HG03135 (cell line): ENCODE data around the gene SLC17A1.

Experiments
- ATAC-seq: cut with Tn5 transposase; IDR thresholded peaks from one replicate; pipeline ENCODE4 v1.9.1; 2021; ENCODE audit warnings: mild to moderate bottlenecking, moderate library complexity; ENCODE audit not compliant: unreplicated experiment

The SLC17A1 gene, protein sequence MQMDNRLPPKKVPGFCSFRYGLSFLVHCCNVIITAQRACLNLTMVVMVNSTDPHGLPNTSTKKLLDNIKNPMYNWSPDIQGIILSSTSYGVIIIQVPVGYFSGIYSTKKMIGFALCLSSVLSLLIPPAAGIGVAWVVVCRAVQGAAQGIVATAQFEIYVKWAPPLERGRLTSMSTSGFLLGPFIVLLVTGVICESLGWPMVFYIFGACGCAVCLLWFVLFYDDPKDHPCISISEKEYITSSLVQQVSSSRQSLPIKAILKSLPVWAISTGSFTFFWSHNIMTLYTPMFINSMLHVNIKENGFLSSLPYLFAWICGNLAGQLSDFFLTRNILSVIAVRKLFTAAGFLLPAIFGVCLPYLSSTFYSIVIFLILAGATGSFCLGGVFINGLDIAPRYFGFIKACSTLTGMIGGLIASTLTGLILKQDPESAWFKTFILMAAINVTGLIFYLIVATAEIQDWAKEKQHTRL

DNA sequence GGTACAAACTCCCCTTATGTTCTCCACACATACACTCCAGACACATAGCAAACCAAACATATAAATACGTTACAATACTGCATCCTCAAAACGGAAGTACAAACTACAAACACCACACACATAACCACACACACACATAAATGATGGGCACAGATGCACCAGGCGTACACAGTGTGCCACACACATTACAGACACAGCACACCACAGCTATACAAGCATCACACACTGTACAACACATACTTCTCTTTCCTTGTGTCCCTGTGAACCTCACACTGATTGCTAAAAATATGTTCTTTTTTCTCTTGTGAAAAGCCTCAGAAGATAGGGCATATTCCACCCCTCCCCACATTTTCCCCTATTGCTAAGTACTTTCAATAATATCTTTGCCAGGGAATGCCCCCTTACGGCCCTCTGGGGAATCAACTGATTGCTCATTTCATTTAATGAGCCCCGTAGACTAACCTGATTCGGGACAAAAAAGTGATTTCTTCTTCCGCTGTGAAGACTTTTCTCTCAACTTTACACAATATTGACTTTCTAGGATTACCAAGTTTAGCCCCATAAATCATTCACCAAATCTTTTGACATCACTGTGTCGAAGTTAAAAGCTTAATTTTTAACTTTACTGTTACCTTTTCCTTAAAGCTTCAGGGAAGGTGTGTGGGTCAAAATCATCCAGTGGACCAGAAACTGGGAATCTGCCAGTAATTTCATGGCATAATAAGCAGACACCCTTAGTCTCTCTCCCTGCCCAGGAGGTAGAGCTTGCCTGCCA is at the start of gene SLC17A1:
TSS of gene SLC17A1 (minus strand) at position 521 of the 775 bp plus-strand sequence. CDS start 1,495 bp downstream, outside the sequence.
- no peak for ATAC-seq

DNA sequence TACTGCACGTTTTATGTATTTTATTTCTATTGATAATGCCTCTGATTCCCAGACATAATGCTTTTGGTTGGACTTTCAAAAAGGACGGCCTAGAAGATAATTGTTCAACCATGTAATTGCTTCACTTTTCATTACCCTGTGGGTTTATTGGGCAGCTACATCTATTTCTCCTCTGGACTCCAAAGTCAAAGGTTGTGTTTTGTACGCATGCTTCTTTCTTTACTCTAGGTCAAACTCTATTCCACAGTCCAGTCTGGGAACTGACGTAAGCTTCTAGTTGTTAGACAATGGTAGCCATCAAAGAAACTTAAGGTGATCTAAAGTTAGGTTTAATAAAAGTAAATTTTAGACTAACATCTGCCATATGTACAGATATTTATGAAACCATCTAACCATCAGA is 48.7 kb upstream of the SLC17A1 start:
- no peak for ATAC-seq

DNA sequence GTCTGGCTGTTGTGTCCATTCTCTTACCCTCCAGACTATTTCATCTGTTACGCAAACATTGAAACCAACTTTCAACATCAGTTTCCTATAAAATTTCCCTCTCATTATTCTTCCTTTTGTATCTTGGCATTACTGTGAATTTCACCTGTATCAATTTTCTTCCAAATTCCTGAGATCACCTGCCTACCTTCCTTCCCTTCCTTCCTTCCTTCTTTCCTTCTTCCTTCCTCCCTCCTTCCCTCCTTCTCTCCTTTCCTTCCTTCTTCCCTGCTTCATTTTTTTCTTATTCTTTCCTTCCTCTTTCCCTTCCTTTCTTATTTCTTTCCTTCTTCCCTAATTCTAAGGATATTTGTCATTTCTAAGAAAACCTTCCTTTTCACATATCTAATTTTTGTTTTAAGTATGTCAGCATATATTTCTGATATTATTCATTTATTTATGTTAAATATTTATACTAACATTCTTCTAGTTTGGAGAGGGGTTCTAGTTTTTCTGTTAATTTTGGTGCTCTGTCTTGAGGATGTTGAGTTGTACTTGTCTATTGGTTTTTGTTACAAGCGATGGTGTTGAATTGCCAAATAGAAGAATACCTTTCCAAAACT is 47.0 kb upstream of the SLC17A1 start:
- no peak for ATAC-seq

DNA sequence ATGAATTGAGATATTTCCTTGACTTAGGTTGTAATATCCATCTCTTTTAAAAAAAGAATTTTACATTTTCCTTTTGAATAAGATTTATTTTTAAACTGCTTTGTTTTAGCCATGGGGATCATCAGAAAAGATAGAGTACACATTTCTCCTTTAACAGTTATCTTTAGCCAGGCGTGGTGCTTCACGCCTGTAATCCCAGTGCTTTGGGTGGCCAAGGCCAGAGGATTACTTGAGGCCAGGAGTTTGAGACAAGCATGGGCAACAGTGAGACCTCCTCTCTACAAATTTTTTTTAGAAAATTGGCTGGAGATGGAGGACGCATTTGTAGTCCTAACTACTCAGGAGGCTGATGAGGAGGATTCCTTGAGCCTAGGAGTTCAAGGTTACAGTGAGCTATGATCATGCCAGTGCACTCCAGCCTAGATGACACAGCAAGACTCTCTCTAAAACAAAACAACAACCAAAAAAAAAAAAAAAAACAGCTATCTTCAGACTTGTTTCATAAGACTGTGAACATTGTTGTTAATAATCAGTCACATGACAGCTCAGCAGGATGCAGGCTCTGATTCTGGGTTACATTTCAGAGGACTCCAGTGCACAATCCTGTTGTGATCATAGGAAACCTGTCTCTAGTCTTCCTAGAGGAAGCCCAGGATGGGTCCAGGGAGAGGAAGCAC is 44.2 kb upstream of the SLC17A1 start:
- ATAC-seq: no peak

DNA sequence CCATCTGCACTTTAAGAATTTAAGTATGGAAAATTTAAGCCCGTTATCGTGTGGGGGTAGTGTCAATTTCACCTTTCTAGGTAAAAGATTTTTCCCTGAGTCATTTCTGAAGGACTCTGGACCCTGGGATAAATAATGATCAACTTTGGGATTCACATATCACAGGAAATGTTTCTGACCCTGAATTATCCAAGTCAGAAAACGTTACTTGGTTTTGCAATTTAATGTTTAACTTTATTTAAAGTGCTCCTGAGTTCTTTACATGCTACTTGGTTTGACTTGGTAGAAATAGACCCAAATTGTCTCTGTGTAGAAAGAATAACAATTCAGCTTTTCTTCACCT is 43.7 kb upstream of the SLC17A1 start:
- ATAC-seq: no peak

DNA sequence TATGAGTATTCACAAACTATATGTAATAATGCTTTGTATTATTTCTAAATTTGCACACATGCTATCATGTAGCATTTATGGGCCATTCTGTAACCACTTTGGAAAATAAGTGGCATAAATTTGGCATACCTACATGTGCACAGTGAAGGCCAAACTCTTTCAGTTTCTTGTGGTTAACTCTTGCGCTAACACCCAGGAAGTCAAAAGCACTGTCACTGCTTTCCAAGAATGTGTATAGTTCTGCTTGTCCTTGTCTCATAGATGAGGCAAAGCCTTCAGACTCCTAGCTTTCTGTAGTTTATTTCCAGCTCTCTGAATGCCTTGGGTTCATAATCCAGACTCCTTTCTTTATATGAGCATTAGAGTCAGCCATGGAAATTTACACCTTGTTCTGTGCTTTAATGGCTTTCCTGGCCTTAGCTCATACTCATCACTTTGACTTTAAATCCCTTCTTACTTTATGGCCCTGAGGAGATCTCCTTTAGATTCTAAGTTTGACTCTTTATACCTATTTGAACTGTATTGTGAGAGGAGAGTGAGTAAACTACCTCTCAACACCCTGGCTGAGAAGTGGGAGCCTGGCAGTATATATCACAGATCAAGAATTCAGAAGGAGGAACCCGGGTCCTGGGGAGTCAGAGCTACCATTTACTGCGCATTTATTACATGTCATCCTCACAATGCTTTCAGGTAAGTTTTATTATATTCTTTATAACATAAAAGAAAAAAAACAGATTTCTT is 43.1 kb upstream of the SLC17A1 start:
- no peak for ATAC-seq

DNA sequence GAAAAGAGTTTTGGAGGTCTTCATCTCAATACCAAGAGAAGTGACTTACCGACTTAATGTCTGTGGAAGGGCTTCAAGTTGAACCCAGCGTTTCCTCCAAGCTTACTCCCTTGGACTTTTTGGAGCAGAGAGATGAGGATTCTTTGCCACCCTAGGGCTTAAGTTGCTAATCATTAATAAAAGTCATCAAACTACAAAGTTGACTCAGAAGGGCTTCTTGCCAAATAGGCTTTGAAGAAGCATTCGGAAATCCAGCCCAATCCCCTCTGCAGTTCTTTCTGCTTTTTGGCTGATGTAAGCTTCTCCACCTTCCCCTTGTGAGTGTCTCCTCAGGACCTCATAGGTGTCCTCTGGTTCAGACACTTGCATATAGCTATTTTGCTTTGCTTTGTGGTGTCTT is 42.3 kb upstream of the SLC17A1 start, which contains the start of gene SLC17A3:
TSS of gene SLC17A3 (minus strand) at position 126 of the 400 bp plus-strand sequence. CDS start 5,856 bp downstream, outside the sequence.
- no peak for ATAC-seq

DNA sequence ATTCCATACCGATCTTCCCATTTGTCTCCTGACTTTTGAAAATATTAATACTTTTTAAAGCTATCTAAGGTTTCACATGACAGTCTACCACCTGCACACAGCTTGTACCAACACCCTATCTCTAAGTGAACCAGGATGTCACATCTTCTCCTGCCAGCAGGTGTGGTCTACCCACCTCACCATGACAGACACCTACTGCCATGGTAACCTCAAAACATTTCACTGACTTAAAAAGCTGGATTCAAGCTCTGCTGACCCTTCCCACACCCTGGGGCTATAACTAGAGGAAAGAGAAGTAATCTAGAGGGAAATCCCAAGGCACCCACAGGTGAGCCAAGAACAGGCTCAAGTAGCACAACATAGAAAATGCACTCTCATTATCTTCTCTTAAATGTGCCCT is 41.0 kb upstream of the SLC17A1 start:
- no peak for ATAC-seq

DNA sequence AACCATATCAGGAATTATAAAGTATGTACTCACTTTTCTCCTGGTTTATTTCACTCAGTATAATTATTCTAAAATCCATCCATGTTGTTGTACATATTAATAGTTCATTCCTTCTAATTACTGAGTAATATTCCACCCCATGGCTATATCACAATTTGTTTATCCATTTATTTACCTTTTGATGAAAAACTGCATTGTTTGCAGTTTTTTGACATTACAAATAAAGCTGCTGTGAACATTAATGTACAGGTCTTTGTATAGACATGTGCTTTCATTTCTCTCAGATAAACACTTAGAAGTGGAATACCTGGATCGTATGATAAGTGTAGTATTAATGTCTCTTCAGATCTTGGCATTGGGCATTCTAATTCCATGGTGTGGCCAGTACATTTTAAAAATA is 38.0 kb upstream of the SLC17A1 start:
- ATAC-seq: no peak

DNA sequence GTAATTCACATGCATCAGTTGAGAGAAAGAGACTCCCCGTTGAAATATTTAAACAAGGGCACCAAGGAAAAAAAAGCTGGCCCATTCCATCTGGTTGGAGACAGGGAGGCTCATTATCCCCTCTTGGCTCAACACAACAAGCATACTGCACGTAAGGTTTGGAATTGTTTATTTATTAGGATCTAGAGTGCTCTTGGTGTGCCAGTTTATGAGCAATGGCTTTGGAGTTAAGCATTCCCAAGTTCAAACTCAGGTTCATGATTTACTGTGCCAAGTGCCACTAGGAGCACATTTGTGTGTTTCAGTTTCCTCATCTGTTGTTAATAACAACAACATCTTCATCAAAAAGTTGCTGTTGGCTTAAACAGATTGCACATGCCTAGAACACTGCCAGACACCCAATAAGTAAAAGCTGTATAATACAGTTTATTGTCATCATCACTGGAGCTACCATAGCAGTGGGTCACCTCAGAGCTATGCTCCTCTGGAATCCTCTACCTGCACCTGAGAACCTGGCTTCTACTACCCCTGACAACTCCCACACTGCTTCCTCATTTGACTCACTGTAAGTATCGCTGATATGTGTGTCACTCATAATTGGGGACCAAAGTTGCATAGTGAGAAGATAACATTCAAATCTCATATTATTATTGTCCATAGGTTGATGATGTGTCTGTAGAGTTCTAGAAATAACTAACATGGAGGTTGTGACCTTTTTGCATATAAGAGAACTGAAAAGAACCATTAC is 36.8 kb upstream of the SLC17A1 start:
- no peak for ATAC-seq

DNA sequence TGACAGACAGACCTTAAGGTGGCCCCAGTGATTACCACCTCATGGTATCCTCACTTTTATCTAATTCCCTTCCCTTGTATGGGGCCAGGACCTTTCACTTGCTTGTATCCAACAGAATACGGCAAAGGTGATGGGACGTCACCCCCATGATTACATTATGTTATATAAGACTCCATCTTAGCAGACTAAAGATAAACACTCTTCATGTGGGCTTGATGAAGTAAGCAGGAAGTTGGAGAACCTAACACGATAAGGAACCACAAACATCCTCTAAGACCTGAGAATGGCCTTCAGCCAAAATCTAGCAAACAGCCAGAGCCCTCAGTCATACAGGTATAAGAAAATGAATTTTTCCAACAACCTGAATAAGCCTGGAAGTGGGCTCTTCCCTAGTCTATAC is 34.2 kb upstream of the SLC17A1 start:
- no peak for ATAC-seq

DNA sequence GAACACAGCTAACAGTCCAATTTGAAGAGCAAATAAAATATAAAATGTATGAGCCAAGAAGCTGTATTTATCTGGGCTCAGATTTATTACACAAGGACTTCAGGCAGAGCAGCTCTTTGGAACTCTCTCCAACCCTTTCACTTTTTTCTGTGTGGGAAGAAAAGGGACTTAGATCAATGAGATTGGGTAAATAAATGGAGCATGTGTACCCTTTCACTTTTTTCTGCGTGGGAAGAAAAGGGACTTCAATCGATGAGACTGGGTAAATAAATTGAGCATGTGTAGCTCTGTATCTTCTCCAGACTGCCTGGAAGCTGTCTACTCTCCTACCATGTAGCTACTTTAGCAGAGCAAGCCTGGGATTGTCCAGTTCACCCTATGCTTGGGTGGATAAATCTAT is 31.5 kb upstream of the SLC17A1 start:
- no peak for ATAC-seq

DNA sequence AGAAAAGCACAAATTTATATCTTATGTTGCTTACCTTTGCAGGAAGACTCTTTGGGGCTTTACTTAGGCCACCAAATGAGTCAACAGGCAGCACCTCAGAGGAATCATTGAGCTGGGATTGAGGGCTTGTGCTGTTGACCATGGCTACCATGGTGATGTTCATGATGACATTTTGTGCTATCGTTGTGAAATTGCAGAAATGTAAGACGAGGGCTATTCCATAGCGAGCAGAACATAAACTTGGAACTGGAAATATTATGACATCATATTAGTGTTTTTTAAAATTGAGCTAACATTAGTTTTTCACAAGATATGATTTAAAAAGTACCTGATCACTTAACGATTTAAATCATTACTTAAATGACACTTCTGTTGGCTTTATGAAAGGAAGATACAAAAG is 30.3 kb upstream of the SLC17A1 start:
- no peak for ATAC-seq

DNA sequence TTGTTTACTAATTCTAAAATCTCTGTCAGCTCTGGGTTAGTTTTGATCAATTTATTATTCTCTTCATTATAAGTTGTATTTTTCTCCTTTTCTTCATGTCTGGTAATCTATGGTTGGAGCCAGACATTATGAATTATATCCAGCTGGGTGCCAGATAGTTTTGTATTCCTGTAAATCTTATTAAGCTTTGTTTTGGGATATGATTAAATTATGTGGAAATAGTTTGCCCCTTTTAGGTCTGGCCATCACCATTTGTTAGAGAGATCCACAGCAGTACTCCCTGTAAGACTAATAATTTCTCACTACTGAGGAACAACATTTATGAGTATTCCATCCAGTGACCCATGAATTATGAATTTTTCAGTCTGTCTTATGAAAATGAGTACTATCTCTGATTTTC is 20.9 kb upstream of the SLC17A1 start:
- no peak for ATAC-seq

DNA sequence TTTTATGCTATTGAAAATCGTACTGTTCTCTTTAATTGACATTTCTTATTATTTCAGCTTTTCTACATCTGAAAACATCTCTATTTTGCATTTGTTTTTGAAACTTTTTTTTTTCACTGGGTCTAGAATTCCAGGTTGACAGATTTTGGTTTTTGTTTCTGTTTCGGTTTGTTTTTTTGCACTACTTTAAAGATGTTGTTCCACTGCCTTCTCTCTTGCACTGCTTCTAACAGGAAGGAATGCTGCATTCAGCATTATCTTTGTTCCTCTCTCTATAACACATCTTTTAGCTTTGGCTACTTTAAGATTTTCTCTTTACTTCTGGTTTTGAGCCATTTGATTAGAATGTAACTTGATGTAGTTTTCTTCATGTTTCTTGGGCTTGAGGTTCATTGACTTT is 20.1 kb upstream of the SLC17A1 start:
- ATAC-seq: no peak

DNA sequence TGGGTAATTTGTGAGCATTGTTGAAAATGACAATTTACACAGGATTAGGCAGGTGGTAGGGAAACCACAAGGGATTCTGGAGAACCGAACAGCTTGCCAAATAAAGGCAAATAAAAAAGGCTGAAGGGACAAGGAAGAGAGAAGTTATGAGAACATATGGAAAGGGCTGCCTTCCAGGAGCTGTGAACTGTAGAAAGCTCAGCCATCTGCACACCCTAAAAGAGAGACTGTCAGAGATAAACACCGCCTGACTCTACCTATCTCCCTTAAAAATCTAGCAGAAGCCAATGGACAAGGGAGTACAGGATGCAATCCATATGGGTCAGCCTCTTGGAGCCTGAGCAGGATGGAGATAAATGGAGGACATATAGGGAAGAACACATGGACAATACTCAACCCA is 12.7 kb upstream of the SLC17A1 start:
- no peak for ATAC-seq

DNA sequence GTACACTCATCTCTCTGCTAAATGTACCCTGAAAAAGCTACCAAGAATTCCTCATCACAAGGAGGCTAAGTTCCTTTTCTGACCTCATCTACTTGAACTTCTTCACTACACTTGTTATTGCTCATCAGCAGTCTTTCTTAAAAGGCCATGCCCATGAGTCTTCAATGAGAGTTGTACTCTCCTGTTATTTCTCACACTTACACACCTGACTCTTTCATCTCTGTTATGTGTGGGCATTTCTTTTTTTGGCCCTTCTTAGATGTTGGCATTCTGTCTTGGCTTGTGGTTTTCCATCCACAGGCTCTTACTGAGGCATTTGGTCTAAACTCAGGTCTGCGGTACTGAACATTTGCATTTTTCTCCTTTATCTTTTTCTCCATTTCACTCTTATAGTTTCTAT is 10.7 kb upstream of the SLC17A1 start:
- no peak for ATAC-seq

DNA sequence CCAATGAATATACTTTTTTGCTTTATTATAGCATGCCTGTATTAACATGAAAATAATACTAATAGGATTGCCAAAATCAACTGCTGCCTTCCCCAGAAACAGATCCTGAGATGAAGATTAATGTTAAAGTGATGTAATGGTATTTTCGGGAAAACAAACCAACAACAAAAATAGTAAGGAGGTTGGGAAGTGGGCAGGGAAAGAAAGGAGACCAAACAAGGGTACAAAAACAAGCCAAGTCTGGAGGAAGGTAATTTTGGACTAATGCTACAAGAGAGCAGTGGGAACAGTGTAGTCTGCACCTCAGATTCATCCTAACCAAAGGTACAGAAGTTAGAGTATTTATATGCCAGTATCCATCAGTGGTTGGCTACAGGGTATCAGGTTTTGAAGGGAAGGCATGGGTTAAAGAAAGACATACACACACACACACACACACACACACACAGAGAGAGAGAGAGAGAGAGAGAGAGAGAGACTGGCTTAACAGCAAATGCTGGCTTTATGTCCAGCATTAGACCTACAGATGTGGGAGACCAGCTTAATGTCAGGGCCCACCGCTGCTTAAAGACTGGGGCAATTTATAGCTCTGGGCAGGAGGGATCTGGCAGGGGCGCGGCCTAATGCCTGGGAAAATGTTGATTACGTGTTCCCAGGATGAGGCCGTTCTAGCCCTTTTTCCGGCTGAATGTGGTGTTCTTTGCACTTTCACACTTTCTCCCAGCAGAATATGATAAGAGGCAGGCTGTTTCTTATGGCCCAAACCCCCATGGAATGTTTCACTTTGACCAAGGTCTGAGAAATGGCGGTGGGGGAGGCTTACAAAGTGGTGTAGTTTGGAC is 3.8 kb upstream of the SLC17A1 start:
- no peak for ATAC-seq

DNA sequence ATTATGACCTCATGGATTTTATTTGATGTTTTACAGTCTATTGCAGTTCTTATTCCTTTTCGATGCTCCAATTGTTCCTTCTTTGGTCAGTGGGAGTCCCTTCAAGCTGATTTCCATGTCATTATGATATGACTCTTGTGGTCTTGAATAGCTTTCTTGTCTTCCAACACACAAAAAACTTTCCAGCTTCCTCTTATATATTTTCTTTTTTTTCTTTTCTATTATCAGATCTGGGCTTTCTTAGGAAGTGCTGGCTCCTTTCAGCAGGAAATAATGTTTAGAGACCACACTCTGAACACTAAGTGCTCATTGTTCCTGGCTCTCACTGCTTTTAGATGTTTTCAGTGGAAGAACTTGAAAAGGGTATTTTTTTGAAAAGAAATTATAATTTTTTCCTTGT is 3.1 kb upstream of the SLC17A1 start:
- ATAC-seq: no peak
